ENCODE results near the gene PITPNC1.

DNA sequence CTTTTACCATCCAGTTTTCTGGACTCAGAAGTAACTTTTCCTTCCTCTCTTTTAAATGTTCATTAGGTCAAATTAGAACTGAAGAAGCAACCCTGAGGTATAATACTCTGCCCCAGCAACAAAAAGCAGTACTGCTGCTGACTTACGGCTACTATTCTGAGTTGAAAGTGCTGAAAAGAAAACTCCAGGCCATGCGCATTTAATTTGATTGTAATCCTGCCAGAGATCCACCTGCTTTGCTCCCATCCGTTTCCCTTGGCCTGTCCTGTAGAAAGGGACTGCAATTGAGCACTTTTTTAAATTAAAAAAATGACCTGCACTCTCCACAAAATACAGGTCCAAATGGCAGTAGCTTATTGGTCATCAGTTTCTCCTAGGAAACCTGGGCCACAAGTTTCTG lies 61.6 kb downstream of the PITPNC1 start:
- TF ChIP-seq, protein P1, sequence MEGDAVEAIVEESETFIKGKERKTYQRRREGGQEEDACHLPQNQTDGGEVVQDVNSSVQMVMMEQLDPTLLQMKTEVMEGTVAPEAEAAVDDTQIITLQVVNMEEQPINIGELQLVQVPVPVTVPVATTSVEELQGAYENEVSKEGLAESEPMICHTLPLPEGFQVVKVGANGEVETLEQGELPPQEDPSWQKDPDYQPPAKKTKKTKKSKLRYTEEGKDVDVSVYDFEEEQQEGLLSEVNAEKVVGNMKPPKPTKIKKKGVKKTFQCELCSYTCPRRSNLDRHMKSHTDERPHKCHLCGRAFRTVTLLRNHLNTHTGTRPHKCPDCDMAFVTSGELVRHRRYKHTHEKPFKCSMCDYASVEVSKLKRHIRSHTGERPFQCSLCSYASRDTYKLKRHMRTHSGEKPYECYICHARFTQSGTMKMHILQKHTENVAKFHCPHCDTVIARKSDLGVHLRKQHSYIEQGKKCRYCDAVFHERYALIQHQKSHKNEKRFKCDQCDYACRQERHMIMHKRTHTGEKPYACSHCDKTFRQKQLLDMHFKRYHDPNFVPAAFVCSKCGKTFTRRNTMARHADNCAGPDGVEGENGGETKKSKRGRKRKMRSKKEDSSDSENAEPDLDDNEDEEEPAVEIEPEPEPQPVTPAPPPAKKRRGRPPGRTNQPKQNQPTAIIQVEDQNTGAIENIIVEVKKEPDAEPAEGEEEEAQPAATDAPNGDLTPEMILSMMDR (IDR thresholded peaks at IDR 0.05), result no peak
- TF ChIP-seq POLR2A (IDR thresholded peaks at IDR 0.05), result no peak

Measured in esophagus squamous epithelium (tissue), 4 donors.